Tibial nerve (tissue), 4 donors: ENCODE data around the gene LHFPL2. TPM values are rescaled to one million over a fixed set of nuclear protein-coding genes. Genes with fewer than 3 reads are reported as not detected.

Source experiments
- DNase-seq, 2 donors: peaks; one replicate each; pipeline ENCODE4 v3.0.0-alpha.2; 2019; ENCODE audit warnings: low spot score in 2 of 2
- H3K27ac ChIP-seq, 4 donors: fragments of 200-600 bp; sonication (generic) in 3 of 4; one replicate each; pipeline ENCODE4 v1.5.1; 2017 to 2019; ENCODE audit warnings: mild to moderate bottlenecking in 1 of 4
- H3K27me3 ChIP-seq, 2 donors: fragments of 200-600 bp; sonication (generic) in 1 of 2; one replicate each; pipeline versions ENCODE4 v1.5.1 to v1.6.0; 2017 to 2019
- H3K36me3 ChIP-seq, 3 donors: fragments of 200-600 bp; sonication (generic); one replicate each; pipeline ENCODE4 v1.5.1; 2018 to 2019
- H3K4me1 ChIP-seq, 4 donors: fragments of 200-600 bp; sonication (generic) in 3 of 4; one replicate each; pipeline ENCODE4 v1.5.1; 2017 to 2019
- H3K4me3 ChIP-seq, 4 donors: fragments of 200-600 bp; sonication (generic) in 3 of 4; one replicate each; pipeline ENCODE4 v1.5.1; 2017 to 2019; ENCODE audit warnings: mild to moderate bottlenecking in 1 of 4, moderate library complexity in 1 of 4
- H3K9me3 ChIP-seq, 4 donors: fragments of 200-600 bp; sonication (generic) in 3 of 4; one replicate each; pipeline ENCODE4 v1.5.1; 2017 to 2019
- CTCF ChIP-seq, 5 experiments: fragments of 200-600 bp in 3 of 5; fragments of 450-650 bp in 2 of 5; sonication (generic) in 3 of 5; IDR thresholded peaks; one replicate each; pipeline ENCODE4 v1.5.1; 2016 to 2019; ENCODE audit warnings: antibody characterized with exemption in 5 of 5, mild to moderate bottlenecking in 3 of 5, moderate library complexity in 2 of 5
- EP300 ChIP-seq, 2 donors: sonication (generic); formaldehyde crosslinking; IDR thresholded peaks; one replicate each; pipeline ENCODE4 v1.6.1; 2017; ENCODE audit warnings: antibody characterized with exemption in 2 of 2, mild to moderate bottlenecking in 1 of 2
- POLR2A ChIP-seq, 2 donors: fragments of 450-650 bp; IDR thresholded peaks; one replicate each; pipeline ENCODE4 v1.6.1; 2017; ENCODE audit warnings: antibody characterized with exemption in 2 of 2, mild to moderate bottlenecking in 2 of 2, moderate library complexity in 2 of 2
- WGBS, 2 donors: methylation state at CpG; one replicate each; pipeline ENCODE4 v1.1.5; 2018; 5-methylcytosine and 5-hydroxymethylcytosine counted together
- total RNA-seq, 4 donors: library from RNA; depleted of rRNA; stranded (reverse); fragments of >200 nt; gene quantifications; one replicate each; pipeline ENCODE4 v1.1.0, GENCODE V29; 2016

The LHFPL2 gene
- total RNA-seq, 4 donors from 2014 or later = 19.7 to 48.9 (median 27.4) TPM

DNA sequence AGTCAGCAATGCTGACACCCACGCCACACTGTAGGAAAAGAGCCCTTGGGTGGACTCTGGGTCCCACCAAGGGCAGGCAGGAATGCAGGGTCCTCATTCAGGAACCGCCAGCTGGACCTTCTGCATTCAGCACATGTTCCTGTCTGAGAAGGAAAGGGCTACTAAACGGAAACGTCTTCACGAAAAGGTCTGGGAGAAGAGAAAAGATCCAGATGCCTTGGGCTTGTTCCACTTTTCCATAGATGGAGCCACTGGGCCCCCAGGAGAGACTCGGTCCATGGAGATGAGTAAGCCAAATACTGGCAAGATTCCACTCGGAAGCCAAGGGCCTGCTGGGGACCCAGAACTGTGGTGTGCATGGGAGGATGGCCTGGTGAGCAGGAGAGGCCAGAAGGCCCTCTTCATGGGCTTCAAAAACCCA lies 38.4 kb downstream of the LHFPL2 start:
- H3K9me3 ChIP-seq = no peaks in the 10 kb centered on the region
- H3K4me1 ChIP-seq = peaks cover 0 to 45% (median 6%) of the 10 kb centered on the region in 4 donors
- WGBS, 2 donors = 66 to 77% methylated on average over 7 of the region's 7 CpGs
- H3K4me3 ChIP-seq = no peak overlapping the region
- peak overlapping the region in 2 of 4 donors; percentile 20 to 57 for H3K27ac ChIP-seq
- no peaks in the 10 kb centered on the region for H3K27me3 ChIP-seq
- DNase-seq = no peak
- no peaks in the 10 kb centered on the region for H3K36me3 ChIP-seq
- TF ChIP-seq EP300 (IDR thresholded peaks at IDR 0.05) (no peak), POLR2A (IDR thresholded peaks at IDR 0.05) (no peak), CTCF (IDR thresholded peaks at IDR 0.05) (no peak)

- Histone ChIP-seq H3K27me3 (no peaks in the 10 kb centered on the region), H3K4me3 (no peak overlapping the region), H3K9me3 (no peaks in the 10 kb centered on the region), H3K4me1 (peaks cover 0 to 45% (median 6%) of the 10 kb centered on the region in 4 donors), H3K27ac (no peak overlapping the region), H3K36me3 (no peaks in the 10 kb centered on the region)
- TF ChIP-seq POLR2A (IDR thresholded peaks at IDR 0.05) = no peak
- no peak for TF ChIP-seq EP300 (IDR thresholded peaks at IDR 0.05)
- TF ChIP-seq CTCF (IDR thresholded peaks at IDR 0.05) = no peak
- DNase-seq = no peak
These were observed 40.7 kb downstream of the LHFPL2 start for GRCh38 chr5:78607864-78608263.

DNA sequence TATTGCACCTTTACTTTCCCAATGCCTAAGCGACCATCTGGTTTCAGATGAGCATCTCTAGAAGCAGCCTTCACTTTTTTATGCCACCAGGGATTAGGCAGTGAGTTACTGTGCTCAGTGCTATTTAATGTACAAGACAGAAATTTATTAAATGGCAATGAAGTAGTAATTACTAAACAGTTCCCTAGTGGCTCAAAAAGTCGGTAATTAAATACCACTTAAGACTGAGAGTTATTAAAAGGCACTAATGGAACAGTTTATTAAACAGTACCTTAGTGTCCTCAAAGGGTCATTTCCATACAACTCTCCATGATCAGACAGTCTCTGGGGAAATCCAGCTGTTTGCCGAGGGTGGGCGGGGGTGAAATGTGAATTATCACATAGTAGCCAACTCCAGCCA lies 42.3 kb downstream of the LHFPL2 start:
- no peaks in the 10 kb centered on the region for H3K27me3 ChIP-seq
- no peaks in the 10 kb centered on the region for H3K9me3 ChIP-seq
- no peak overlapping the region for H3K27ac ChIP-seq
- no peaks in the 10 kb centered on the region for H3K36me3 ChIP-seq
- WGBS, 2 donors = 44 to 54% methylated on average over 4 of the region's 4 CpGs
- peaks cover 0 to 33% (median 2%) of the 10 kb centered on the region in 4 donors for H3K4me1 ChIP-seq
- no peak for TF ChIP-seq POLR2A (IDR thresholded peaks at IDR 0.05)
- no peak for DNase-seq
- no peak overlapping the region for H3K4me3 ChIP-seq

GRCh38 chr5:78605611-78606010 lies 43.0 kb downstream of the LHFPL2 start:
- TF ChIP-seq POLR2A (IDR thresholded peaks at IDR 0.05) = no peak
- Histone ChIP-seq H3K4me3 (no peak overlapping the region), H3K36me3 (no peaks in the 10 kb centered on the region), H3K27ac (no peak overlapping the region), H3K4me1 (peaks cover 0 to 33% (median 0%) of the 10 kb centered on the region in 4 donors), H3K9me3 (no peaks in the 10 kb centered on the region), H3K27me3 (no peaks in the 10 kb centered on the region)
- WGBS, 2 donors = 89 to 97% methylated on average over 2 of the region's 2 CpGs
- DNase-seq = no peak

DNA sequence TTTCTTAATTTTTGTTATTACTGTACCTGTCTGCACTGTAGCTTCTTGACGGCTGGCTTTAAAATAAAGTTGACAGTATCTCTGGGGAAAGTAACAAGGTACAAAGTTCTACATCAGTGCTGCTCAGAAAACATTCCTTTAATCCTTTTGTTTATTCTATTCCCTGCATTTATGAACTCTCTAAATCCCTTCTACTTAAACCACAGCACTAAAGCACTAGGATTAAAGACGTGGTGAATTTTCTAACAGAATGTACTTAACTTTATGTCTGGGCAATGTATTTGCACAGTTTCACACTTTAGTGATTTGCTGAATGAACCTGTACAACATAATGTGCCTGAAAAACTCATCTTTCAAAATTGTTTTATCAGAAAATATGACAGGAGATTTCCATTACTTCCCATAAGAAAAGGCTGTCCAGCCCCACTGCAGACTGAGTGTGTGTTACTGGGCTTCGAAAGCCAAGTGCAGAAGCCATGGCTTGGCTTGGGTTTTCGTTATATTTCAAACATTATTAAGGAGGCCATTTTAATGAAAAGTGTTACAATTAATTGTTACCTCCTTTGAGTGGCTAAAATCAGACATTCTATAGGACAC lies 43.8 kb downstream of the LHFPL2 start:
- WGBS, 2 donors = 84 to 85% methylated on average over 4 of the region's 4 CpGs
- Histone ChIP-seq H3K4me3 (no peak overlapping the region), H3K27me3 (no peaks in the 10 kb centered on the region), H3K36me3 (no peaks in the 10 kb centered on the region), H3K27ac (no peak overlapping the region), H3K9me3 (no peaks in the 10 kb centered on the region), H3K4me1 (peaks cover 0 to 32% (median 4%) of the 10 kb centered on the region in 4 donors)
- no peak for DNase-seq
- TF ChIP-seq CTCF (IDR thresholded peaks at IDR 0.05) = no peak
- no peak for TF ChIP-seq EP300 (IDR thresholded peaks at IDR 0.05)

DNA sequence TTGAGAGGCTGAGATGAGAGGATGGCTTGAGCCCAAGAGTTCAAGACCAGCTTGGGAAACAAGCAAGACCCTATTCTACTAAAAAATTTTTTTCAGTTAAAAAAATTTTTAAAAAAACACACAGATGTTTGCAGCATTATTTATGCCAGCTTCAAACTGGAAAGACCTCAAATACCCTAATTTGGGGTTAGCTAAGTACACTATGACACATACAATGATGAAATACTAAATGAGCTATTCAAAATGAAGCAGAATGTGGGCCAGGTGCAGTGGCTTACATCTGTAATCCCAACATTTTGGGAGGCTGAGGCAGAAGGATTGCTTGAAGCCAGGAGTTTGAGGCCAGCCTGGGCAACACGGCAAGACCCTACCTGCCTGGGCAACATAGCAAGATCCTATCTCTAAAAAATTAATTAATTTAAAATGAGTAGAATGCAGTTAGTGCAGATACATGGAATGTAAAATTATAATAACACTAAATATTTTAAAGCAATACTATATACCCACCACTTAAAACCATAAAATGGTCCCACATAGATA lies 44.9 kb downstream of the LHFPL2 start:
- no peaks in the 10 kb centered on the region for H3K27me3 ChIP-seq
- H3K4me3 ChIP-seq = no peak overlapping the region
- no peak overlapping the region for H3K27ac ChIP-seq
- no peak for TF ChIP-seq CTCF (IDR thresholded peaks at IDR 0.05)
- no peak for TF ChIP-seq EP300 (IDR thresholded peaks at IDR 0.05)
- H3K36me3 ChIP-seq = no peaks in the 10 kb centered on the region
- H3K4me1 ChIP-seq = peaks cover 0 to 31% (median 4%) of the 10 kb centered on the region in 4 donors
- no peaks in the 10 kb centered on the region for H3K9me3 ChIP-seq
- WGBS, 2 donors = 97 to 100% methylated on average over 1 of the region's 1 CpG
- DNase-seq = no peak
